ENCODE measurements around the gene CYSRT1. TPM values are rescaled to one million over a fixed set of nuclear protein-coding genes. Genes with fewer than 3 reads are reported as not detected.

CYSRT1 gene
- total RNA-seq, 1 donor from 2014 or later: not detected

DNA sequence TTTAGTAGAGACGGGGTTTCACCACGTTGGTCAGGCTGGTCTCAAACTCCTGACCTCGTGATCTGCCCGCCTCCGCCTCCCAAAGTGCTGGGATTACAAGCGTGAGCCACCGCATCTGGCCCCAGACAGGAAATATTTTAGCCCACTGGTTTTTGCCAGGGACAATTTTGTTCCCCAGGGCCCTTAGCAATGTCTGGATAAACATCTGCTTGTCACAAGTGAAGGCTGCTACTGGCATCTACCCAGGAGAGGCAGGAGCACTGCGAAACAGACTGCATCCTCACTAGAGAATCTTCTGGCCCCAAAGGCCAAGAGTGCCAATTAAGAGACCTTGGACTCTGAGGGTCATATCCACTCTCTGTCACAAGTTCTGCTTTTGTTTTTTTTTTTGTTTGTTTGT lies 22.0 kb upstream of the CYSRT1 start:
- Histone ChIP-seq H3K4me3 (no peak overlapping the region), H3K27me3 (peaks cover 7% of the 10 kb centered on the region), H3K9ac (no peak overlapping the region), H2AFZ (replicated peaks) (no peak overlapping the region), H3K4me2 (no peak overlapping the region), H3K27ac (no peak overlapping the region), H3K4me1 (peaks cover 27% of the 10 kb centered on the region), H4K20me1 (ENCODE audit: low read depth) (peaks cover 44% of the 10 kb centered on the region), H3F3A (ENCODE audit: low read depth) (peaks cover 34% of the 10 kb centered on the region), H3K9me3 (ENCODE audit: low read depth) (no peaks in the 10 kb centered on the region), H3K79me2 (ENCODE audit: low read depth) (peaks cover 71% of the 10 kb centered on the region), H3K36me3 (no peaks in the 10 kb centered on the region)
- H3K4me1 Mint-ChIP-seq: peaks cover 34% of the 10 kb centered on the region
- H3K9me3 Mint-ChIP-seq: no peaks in the 10 kb centered on the region
- H3K27ac Mint-ChIP-seq: no peak overlapping the region
- peak overlapping the region; percentile 97 for H3K4me3 Mint-ChIP-seq
- TF ChIP-seq EZH2phosphoT487 (IDR thresholded peaks at IDR 0.05) (no peak), EZH2 (IDR thresholded peaks at IDR 0.05) (no peak)
- TF ChIP-seq, protein P1, sequence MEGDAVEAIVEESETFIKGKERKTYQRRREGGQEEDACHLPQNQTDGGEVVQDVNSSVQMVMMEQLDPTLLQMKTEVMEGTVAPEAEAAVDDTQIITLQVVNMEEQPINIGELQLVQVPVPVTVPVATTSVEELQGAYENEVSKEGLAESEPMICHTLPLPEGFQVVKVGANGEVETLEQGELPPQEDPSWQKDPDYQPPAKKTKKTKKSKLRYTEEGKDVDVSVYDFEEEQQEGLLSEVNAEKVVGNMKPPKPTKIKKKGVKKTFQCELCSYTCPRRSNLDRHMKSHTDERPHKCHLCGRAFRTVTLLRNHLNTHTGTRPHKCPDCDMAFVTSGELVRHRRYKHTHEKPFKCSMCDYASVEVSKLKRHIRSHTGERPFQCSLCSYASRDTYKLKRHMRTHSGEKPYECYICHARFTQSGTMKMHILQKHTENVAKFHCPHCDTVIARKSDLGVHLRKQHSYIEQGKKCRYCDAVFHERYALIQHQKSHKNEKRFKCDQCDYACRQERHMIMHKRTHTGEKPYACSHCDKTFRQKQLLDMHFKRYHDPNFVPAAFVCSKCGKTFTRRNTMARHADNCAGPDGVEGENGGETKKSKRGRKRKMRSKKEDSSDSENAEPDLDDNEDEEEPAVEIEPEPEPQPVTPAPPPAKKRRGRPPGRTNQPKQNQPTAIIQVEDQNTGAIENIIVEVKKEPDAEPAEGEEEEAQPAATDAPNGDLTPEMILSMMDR (IDR thresholded peaks at IDR 0.05): no peak
- DNase-seq (ENCODE audit: low spot score): no peak
- peaks cover 15% of the 10 kb centered on the region for H3K27me3 Mint-ChIP-seq (ENCODE audit: insufficient read depth, low read depth)
- peaks cover 7% of the 10 kb centered on the region for H3K36me3 Mint-ChIP-seq

DNA sequence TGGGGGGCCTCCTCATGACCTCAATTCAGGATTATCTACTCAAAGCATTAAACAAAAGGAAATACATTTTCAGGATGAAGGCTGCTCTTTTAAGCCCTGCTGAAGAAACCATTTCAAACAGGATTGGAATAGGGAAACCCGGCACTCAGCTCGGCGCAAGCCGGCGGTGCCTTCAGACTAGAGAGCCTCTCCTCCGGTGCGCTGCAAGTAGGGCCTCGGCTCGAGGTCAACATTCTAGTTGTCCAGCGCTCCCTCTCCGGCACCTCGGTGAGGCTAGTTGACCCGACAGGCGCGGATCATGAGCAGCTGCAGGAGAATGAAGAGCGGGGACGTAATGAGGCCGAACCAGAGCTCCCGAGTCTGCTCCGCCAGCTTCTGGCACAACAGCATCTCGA lies 20.2 kb upstream of the CYSRT1 start:
- Histone ChIP-seq H3K9ac (peak overlapping the region; percentile 97), H2AFZ (replicated peaks) (no peak overlapping the region), H3K4me3 (peak overlapping the region; percentile 100), H3F3A (ENCODE audit: low read depth) (peaks cover 34% of the 10 kb centered on the region), H3K4me2 (peak overlapping the region; percentile 97), H3K4me1 (peaks cover 22% of the 10 kb centered on the region), H3K27me3 (peaks cover 2% of the 10 kb centered on the region), H3K9me3 (ENCODE audit: low read depth) (no peaks in the 10 kb centered on the region), H3K27ac (no peak overlapping the region), H3K36me3 (no peaks in the 10 kb centered on the region), H3K79me2 (ENCODE audit: low read depth) (peaks cover 54% of the 10 kb centered on the region), H4K20me1 (ENCODE audit: low read depth) (peaks cover 26% of the 10 kb centered on the region)
- Mint-ChIP-seq H3K36me3 (peaks cover 11% of the 10 kb centered on the region), H3K27ac (no peak overlapping the region), H3K4me3 (peak overlapping the region; percentile 97), H3K4me1 (peaks cover 31% of the 10 kb centered on the region), H3K27me3 (ENCODE audit: insufficient read depth, low read depth) (peaks cover 17% of the 10 kb centered on the region), H3K9me3 (no peaks in the 10 kb centered on the region)
- DNase-seq (ENCODE audit: low spot score): no peak
- TF ChIP-seq EZH2phosphoT487 (IDR thresholded peaks at IDR 0.05): no peak
- TF ChIP-seq, protein P1 (IDR thresholded peaks at IDR 0.05): no peak
- TF ChIP-seq EZH2 (IDR thresholded peaks at IDR 0.05): no peak

GRCh38 chr9:137205126-137206069 lies 19.6 kb upstream of the CYSRT1 start, which contains the start of the genes NDOR1 and TMEM203:
TSS of gene NDOR1 (plus strand) at chr9:137205700. CDS start at chr9:137205778, 78 bp downstream.
TSS of gene TMEM203 (minus strand) at chr9:137205648. CDS start at chr9:137205414, 234 bp downstream.
- Histone ChIP-seq H4K20me1 (ENCODE audit: low read depth) (peaks cover 25% of the 10 kb centered on the region), H3K36me3 (no peaks in the 10 kb centered on the region), H3K79me2 (ENCODE audit: low read depth) (peaks cover 53% of the 10 kb centered on the region), H3F3A (ENCODE audit: low read depth) (peaks cover 34% of the 10 kb centered on the region), H3K4me1 (peaks cover 20% of the 10 kb centered on the region), H3K4me3 (peak within 1 kb of the TSS; percentile 100), H3K9ac (peak within 1 kb of the TSS; percentile 97), H2AFZ (replicated peaks) (peak within 1 kb of the TSS; percentile 77), H3K9me3 (ENCODE audit: low read depth) (no peaks in the 10 kb centered on the region), H3K27ac (peak within 1 kb of the TSS; percentile 24), H3K4me2 (peak within 1 kb of the TSS; percentile 97), H3K27me3 (no peaks in the 10 kb centered on the region)
- Mint-ChIP-seq H3K9me3 (no peaks in the 10 kb centered on the region), H3K4me1 (peaks cover 31% of the 10 kb centered on the region), H3K27ac (no peak within 1 kb of the TSS), H3K27me3 (ENCODE audit: insufficient read depth, low read depth) (peaks cover 17% of the 10 kb centered on the region), H3K36me3 (peaks cover 11% of the 10 kb centered on the region), H3K4me3 (peak within 1 kb of the TSS; percentile 97)
- peak; percentile 97 for DNase-seq (ENCODE audit: low spot score)
- no peak for TF ChIP-seq EZH2phosphoT487 (IDR thresholded peaks at IDR 0.05)

Measured in neural progenitor cell (in vitro differentiated cells).